Measurements from ENCODE around the gene SMIM3. TPM values are rescaled to one million over a fixed set of nuclear protein-coding genes. Genes with fewer than 3 reads are reported as not detected.

The SMIM3 gene
- polyA plus RNA-seq, 1 donor from 2014 or later, result 3.7 TPM

- peaks cover 41% of the 10 kb centered on the region for H3K79me2 ChIP-seq (replicated peaks; ENCODE audit: insufficient read depth, low read length)
Observed at GRCh38 chr5:150753463-150753862, 25.1 kb upstream of the SMIM3 start.

GRCh38 chr5:150753863-150754262, 24.7 kb upstream of the SMIM3 start:
- no peak overlapping the region for H3K9ac ChIP-seq (ENCODE audit: low read length)
- no peaks in the 10 kb centered on the region for H3K9me3 ChIP-seq (ENCODE audit: low read length)
- no peak overlapping the region for H3K4me2 ChIP-seq (ENCODE audit: low read length)
- H4K20me1 ChIP-seq (ENCODE audit: insufficient read depth), result no peaks in the 10 kb centered on the region
- no peaks in the 10 kb centered on the region for H3K9me2 ChIP-seq (ENCODE audit: insufficient read depth, low read length)
- H3K36me3 ChIP-seq (ENCODE audit: insufficient read depth, low read length), result no peaks in the 10 kb centered on the region
- no peaks in the 10 kb centered on the region for H3K27me3 ChIP-seq (ENCODE audit: insufficient read depth, low read depth, low read length)
- H2AFZ ChIP-seq (ENCODE audit: low read depth, low read length), result no peak overlapping the region
- H3K27ac ChIP-seq (ENCODE audit: low read length), result no peak overlapping the region
- H3K79me2 ChIP-seq (replicated peaks; ENCODE audit: insufficient read depth, low read length), result peaks cover 41% of the 10 kb centered on the region
- H3K4me3 ChIP-seq (ENCODE audit: low read length), result no peak overlapping the region
- no peaks in the 10 kb centered on the region for H3F3A ChIP-seq (ENCODE audit: insufficient read depth, low read length, poor library complexity, severe bottlenecking)
- TF ChIP-seq POLR2AphosphoS5 (IDR thresholded peaks at IDR 0.05) (no peak), EP300 (conservative IDR thresholded peaks at IDR 0.05; ENCODE audit: poor library complexity, severe bottlenecking) (no peak), EZH2 (IDR thresholded peaks at IDR 0.05; ENCODE audit: borderline replicate concordance, insufficient read depth, low read length, poor library complexity, severe bottlenecking) (no peak), REST (IDR thresholded peaks at IDR 0.05; ENCODE audit: borderline replicate concordance) (no peak), MXI1 (conservative IDR thresholded peaks at IDR 0.05; ENCODE audit: poor library complexity, severe bottlenecking) (no peak), TAF1 (IDR thresholded peaks at IDR 0.05; ENCODE audit: low read depth) (no peak), CTCF (IDR thresholded peaks at IDR 0.05; ENCODE audit: poor library complexity, severe bottlenecking) (no peak)

More at GRCh38 chr5:150753463-150753862, 25.1 kb upstream of the SMIM3 start:
- Histone ChIP-seq H4K20me1 (ENCODE audit: insufficient read depth) (no peaks in the 10 kb centered on the region), H3K27ac (ENCODE audit: low read length) (no peak overlapping the region), H3K36me3 (ENCODE audit: insufficient read depth, low read length) (no peaks in the 10 kb centered on the region), H3K9ac (ENCODE audit: low read length) (no peak overlapping the region), H3K27me3 (ENCODE audit: insufficient read depth, low read depth, low read length) (no peaks in the 10 kb centered on the region), H3K4me3 (ENCODE audit: low read length) (no peak overlapping the region), H3K9me2 (ENCODE audit: insufficient read depth, low read length) (no peaks in the 10 kb centered on the region), H2AFZ (ENCODE audit: low read depth, low read length) (no peak overlapping the region), H3K9me3 (ENCODE audit: low read length) (no peaks in the 10 kb centered on the region), H3K4me2 (ENCODE audit: low read length) (no peak overlapping the region), H3F3A (ENCODE audit: insufficient read depth, low read length, poor library complexity, severe bottlenecking) (no peaks in the 10 kb centered on the region)
- TF ChIP-seq POLR2AphosphoS5 (IDR thresholded peaks at IDR 0.05) (no peak), CTCF (IDR thresholded peaks at IDR 0.05; ENCODE audit: poor library complexity, severe bottlenecking) (no peak), REST (IDR thresholded peaks at IDR 0.05; ENCODE audit: borderline replicate concordance) (no peak), RAD21 (conservative IDR thresholded peaks at IDR 0.05) (no peak), EP300 (conservative IDR thresholded peaks at IDR 0.05; ENCODE audit: poor library complexity, severe bottlenecking) (no peak), TAF1 (IDR thresholded peaks at IDR 0.05; ENCODE audit: low read depth) (no peak), MXI1 (conservative IDR thresholded peaks at IDR 0.05; ENCODE audit: poor library complexity, severe bottlenecking) (no peak), EZH2 (IDR thresholded peaks at IDR 0.05; ENCODE audit: borderline replicate concordance, insufficient read depth, low read length, poor library complexity, severe bottlenecking) (no peak), SMC3 (conservative IDR thresholded peaks at IDR 0.05; ENCODE audit: poor library complexity) (no peak)

Measured in neural cell (in vitro differentiated cells).